Lung microvascular endothelial cell (primary cell): ENCODE measurements around the gene FES. TPM values are rescaled to one million over a fixed set of nuclear protein-coding genes. Genes with fewer than 3 reads are reported as not detected.
"Not testable (repeated sequence)": the region's sequence is repeated elsewhere in the genome, so short reads cannot be mapped to it uniquely, and the experiment has no call there.

ENCODE experiments used
- DNase-seq, 2 donors: peaks; one replicate each; pipeline versions ENCODE4 v3.0.0 to v3.0.0-alpha.2; 2010; ENCODE audit warnings: low read depth in 2 of 2
- total RNA-seq: library from RNA; depleted of rRNA; stranded (reverse); fragments of >200 nt; gene quantifications from 2 replicates; pipeline ENCODE4 v1.2.1, GENCODE V29; 2014

Gene FES
- total RNA-seq, 1 donor from 2014 or later: 49.0 TPM

DNA sequence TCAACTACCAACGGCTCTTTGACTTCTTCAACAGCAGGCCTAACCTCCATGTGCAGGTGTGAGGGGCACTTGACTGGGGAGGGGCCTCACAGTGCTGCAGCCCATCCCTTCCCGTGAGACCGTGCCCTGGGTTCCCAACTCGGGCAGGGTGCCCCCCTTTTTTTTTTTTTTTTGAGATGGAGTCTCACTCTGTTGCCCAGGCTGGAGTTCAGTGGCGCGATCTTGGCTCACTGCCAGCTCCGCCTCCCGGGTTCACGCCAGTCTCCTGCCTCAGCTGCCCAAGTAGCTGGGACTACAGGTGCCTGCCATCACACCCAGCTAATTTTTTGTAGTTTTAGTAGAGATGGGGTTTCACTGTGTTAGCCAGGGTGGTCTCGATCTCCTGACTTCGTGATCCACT is 25.1 kb downstream of the FES start:
- DNase-seq: not testable (repeated sequence)

DNA sequence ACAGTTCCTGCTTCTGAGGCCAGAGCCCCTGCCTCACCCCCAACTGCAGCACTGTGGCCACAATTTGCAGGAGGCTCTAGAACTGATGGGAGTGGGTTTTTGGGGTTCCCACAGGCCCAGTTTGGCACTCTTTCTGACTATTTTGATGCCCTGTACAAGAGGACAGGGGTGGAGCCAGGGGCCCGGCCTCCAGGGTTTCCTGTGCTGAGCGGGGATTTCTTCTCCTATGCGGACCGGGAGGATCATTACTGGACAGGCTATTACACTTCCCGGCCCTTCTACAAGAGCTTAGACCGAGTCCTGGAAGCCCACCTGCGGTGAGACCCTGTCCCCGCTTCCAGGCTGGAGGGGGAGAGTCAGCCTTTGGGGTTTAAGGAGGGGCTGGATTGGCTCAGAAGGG is 25.7 kb downstream of the FES start:
- DNase-seq: no peak

GRCh38 chr15:90910441-90911301 is 26.4 kb downstream of the FES start:
- DNase-seq: no peak

GRCh38 chr15:90911302-90911623 is 27.0 kb downstream of the FES start:
- no peak for DNase-seq

GRCh38 chr15:90911906-90912769 is 27.8 kb downstream of the FES start:
- DNase-seq: no peak

GRCh38 chr15:90912770-90913075 is 28.4 kb downstream of the FES start:
- no peak for DNase-seq

DNA sequence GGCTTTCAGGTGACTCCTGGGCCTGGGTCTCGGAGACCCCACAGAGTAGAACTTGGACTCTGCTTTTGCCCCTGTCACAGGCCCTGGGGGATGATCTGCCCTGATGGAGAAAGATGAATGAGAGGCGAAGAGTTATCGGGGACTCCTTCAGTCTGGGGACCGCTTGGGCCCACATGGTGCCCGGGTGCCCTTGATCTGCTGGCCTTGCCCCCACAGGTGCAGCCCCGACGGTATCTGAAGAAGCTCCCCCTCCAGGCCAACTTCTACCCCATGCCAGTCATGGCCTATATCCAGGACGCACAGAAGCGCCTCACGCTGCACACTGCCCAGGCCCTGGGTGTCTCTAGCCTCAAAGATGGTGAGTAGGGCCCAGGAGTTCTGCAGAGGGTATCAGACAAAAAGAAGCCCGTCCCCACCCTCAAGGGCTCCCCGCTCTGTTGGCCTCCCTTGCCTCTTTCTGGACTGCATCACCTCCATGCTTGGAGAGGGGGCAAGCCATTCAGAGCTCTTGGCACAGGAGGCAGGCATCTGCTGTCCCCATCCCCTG is 29.2 kb downstream of the FES start:
- DNase-seq: no peak

GRCh38 chr15:90914305-90915080 is 30.2 kb downstream of the FES start:
- DNase-seq: no peak

GRCh38 chr15:90915216-90915807 is 31.0 kb downstream of the FES start:
- DNase-seq: no peak

DNA sequence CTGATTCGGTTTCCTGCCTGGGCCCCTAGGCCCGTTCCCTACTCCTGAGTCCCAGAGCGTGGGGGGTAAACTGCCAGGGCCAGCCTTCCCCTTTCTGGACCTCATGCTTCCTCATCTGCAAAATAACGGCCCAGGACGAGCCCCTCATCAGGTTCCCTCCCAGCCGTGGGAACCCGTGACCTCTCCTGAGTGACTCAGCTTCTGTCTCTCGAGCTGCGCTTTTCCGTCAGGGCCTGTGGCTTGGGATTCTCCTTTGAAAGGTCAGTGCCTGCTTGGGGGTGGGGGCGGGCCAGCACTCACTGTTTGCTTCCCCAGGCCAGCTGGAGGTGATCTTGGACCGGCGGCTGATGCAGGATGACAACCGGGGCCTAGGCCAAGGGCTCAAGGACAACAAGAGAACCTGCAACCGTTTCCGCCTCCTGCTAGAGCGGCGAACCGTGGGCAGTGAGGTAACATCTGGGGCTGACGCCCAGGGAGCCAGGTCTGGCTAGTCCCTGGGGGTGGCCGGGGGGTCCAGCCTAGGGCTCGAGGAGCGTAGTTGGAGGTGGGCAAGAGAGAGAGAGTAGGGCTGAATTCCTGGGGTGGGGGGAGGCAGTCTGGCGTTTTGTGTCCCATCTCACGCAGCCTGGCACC is 31.6 kb downstream of the FES start:
- no peak for DNase-seq

GRCh38 chr15:90916461-90916860 is 32.2 kb downstream of the FES start:
- no peak for DNase-seq

- DNase-seq: no peak
These were observed 33.3 kb downstream of the FES start for GRCh38 chr15:90917569-90917968.

- DNase-seq: no peak
These were observed 33.9 kb downstream of the FES start for GRCh38 chr15:90918034-90918788.

DNA sequence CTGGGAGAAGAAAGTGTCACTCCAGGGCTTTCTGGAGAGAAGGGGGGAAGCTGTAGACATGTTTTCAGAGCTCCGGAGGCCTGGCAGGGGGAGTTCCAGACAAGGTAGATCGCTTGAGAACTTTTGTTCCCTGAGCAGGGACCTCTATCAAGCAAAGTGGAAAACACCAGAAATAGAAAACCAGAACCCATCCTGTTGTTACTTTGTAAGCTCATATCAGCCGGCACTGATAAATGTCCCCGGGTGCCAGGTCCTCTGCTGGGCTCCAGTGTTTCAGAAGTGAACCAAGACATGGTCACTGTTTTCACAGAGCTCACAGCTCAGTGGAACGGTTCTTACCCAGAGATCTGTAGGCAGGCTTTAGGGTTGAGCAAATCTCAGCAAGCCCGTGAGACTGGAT is 34.5 kb downstream of the FES start:
- DNase-seq: no peak

DNA sequence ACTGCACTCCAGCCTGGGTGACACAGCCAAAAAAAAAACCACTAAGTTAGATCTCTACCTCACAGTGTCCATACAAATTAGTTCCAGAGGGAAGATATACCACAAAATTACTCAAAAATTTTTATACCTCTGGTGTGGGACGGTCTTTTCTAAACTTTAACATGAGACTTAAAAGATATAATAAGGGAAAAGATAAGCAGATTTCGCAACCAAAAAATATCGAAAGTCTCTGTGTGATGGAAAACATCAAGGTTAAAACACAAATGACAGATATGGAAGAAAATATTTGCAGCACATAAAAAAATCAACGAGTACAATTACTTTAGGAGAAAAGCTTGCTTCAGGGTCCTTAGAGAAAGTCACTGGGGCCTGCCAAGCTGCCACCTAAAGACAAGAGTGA is 37.6 kb downstream of the FES start:
- no peak for DNase-seq

DNA sequence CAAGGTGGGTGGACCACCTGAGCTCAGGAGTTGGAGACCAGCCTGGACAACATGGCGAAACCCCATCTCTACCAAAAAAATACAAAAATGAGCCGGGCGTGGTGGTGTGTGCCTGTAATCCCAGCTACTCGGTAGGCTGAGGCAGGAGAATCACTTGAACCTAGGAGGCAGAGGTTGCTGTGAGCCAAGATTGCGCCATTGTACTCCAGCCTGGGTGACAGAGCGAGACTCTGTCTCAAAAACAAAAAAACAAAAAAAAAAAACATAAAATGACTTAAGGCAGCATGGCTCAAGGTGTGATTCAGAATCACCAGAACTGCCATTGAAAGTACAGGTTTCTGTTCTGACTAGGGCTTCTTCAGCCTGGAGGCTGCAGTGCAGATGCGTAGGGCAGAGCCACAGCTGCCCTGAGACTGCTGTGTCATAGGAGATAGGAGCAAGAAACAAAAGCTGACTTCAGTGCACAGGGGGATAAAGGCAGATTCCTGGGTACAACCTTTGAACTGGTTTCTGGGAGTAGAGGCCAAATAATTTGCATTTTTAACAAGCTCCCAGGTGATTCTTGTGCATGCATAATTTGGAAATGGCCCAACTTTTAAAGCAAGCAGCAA is 38.5 kb downstream of the FES start:
- not testable (repeated sequence) for DNase-seq

GRCh38 chr15:90924375-90924774 is 40.1 kb downstream of the FES start:
- no peak for DNase-seq

DNA sequence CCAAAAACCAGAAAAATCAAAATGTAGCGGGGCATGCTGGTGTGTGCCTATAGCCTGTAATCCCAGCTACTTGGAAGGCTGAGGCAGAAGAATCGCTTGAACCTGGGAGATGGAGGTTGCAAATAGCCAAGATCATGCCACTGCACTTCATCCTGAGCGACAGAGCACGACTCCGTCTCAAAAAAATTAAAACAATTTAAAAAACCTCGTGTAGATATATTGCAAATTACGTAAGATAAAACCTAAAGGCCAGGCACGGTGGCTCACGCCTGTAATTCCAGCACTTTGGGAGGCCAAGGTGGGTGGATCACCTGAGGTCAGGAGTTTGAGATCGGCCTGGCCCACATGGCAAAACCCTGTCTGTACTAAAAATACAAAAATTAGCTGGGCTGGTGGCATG is 42.5 kb downstream of the FES start:
- DNase-seq: not testable (repeated sequence)

DNA sequence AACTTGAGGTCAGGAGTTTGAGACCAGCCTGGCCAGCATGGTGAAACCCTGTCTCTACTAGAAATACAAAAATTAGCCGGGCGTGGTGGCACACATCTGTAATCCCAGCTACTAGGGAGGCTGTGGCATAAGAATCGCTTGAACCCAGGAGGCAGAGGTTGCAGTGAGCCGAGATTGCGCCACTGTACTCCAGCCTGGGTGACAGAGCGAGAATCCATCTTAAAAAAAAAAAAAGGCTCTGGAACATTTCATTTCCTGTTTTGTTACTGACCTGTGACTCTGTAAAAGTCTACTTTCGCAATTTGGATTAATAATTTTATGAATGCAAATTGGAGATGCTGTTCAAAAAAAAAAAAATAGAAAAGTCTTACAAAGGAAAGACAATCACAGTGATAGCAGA is 43.8 kb downstream of the FES start:
- not testable (repeated sequence) for DNase-seq
